Measurements from ENCODE around the gene MINDY4.

- TF ChIP-seq ZNF274 (IDR thresholded peaks at IDR 0.05; ENCODE audit: low read depth, low read length) (no peak), SUZ12 (IDR thresholded peaks at IDR 0.05; ENCODE audit: extremely low read depth, insufficient read depth, insufficient read length) (no peak), YY1 (IDR thresholded peaks at IDR 0.05; ENCODE audit: insufficient read depth, insufficient read length) (no peak)
These were observed 70.8 kb downstream of the MINDY4 start for GRCh38 chr7:30841801-30842541.

Measured in NT2/D1 (cell line).